SK-N-SH treated with all-trans-retinoic acid at 6 μM for 48 hours (cell line): ENCODE results near the gene C1orf159.

Experiments used
- ESRRG ChIP-seq: fragments of 250-450 bp; sonication (Bioruptor Pico); IDR thresholded peaks from 2 replicates; pipeline ENCODE4 v1.6.1; 2021; ENCODE audit warnings: mild to moderate bottlenecking
- RARB ChIP-seq: fragments of 250-450 bp; sonication (Bioruptor Pico); IDR thresholded peaks from 2 replicates; pipeline ENCODE4 v1.8.0; 2021; ENCODE audit warnings: mild to moderate bottlenecking, moderate library complexity
- TOX ChIP-seq: fragments of 250-450 bp; sonication (Bioruptor Pico); IDR thresholded peaks from 2 replicates; pipeline ENCODE4 v1.8.0; 2021; ENCODE audit warnings: mild to moderate bottlenecking, moderate library complexity, borderline replicate concordance
- ZC3H10 ChIP-seq: fragments of 250-450 bp; sonication (Bioruptor Pico); IDR thresholded peaks from 2 replicates; pipeline ENCODE4 v1.5.1; 2021; ENCODE audit warnings: mild to moderate bottlenecking, moderate library complexity
- ZFP30 ChIP-seq: fragments of 450-650 bp; formaldehyde crosslinking; IDR thresholded peaks from 2 replicates; pipeline ENCODE4 v1.5.0; 2022; ENCODE audit warnings: mild to moderate bottlenecking, moderate library complexity
- ZNF8 ChIP-seq: fragments of 450-650 bp; formaldehyde crosslinking; IDR thresholded peaks from 2 replicates; pipeline ENCODE4 v1.5.0; 2020; ENCODE audit warnings: mild to moderate bottlenecking, moderate library complexity
- TF ChIP-seq, protein P1 (sequence below): fragments of 250-450 bp; sonication (Bioruptor Pico); IDR thresholded peaks from 2 replicates; pipeline ENCODE4 v1.8.0; 2021; ENCODE audit warnings: low read depth, mild to moderate bottlenecking, moderate library complexity, borderline replicate concordance

DNA sequence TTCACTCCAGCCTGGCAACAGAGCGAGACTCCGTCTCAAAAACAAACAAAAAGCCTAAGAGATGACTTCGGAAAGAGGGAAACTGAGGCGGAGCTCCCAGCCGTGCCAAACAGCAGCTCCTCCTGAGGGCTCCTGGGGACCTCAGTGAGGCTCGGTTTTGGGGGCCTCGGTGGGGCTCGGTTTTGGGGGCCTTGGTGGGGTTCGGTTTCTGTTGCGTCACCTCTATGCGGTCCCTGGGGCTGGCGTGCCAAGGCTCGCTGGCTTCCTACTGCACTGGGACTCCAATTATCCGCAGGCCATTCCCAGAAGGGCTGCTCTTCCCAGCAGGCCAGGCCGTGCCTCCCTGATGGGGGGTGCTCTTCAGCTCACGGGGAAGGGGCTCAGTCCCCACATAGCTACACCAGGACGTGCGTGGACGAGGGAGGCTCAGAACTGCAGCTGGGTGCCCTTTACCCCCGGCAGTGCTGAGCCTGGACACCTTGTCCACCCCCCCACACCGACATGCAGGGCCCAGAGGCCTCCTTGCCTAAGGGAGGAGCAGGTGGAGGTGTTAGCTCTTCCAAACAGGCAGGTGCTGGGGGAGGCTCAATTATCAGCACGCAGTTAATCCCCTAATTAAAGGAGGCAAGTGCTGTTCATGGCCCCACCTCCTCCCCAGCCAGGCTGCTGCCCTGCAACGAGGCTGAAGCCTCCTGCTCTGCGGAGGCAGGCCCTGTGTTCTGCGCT is 5.1 kb upstream of the C1orf159 start:
- TF ChIP-seq RARB (CRISPR knock-in tag) = no peak
- TF ChIP-seq, protein P1, sequence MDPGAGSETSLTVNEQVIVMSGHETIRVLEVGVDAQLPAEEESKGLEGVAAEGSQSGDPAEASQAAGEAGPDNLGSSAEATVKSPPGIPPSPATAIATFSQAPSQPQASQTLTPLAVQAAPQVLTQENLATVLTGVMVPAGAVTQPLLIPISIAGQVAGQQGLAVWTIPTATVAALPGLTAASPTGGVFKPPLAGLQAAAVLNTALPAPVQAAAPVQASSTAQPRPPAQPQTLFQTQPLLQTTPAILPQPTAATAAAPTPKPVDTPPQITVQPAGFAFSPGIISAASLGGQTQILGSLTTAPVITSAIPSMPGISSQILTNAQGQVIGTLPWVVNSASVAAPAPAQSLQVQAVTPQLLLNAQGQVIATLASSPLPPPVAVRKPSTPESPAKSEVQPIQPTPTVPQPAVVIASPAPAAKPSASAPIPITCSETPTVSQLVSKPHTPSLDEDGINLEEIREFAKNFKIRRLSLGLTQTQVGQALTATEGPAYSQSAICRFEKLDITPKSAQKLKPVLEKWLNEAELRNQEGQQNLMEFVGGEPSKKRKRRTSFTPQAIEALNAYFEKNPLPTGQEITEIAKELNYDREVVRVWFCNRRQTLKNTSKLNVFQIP (CRISPR knock-in tag) = no peak
- TF ChIP-seq ZNF8 (CRISPR knock-in tag) = no peak
- TF ChIP-seq ZFP30 (CRISPR knock-in tag) = no peak
- no peak for TF ChIP-seq ZC3H10
- no peak for TF ChIP-seq TOX (CRISPR knock-in tag)
- TF ChIP-seq ESRRG = no peak
